ENCODE results near the gene PLXNA4. TPM values are rescaled to one million over a fixed set of nuclear protein-coding genes. Genes with fewer than 3 reads are reported as not detected.

The PLXNA4 gene
- total RNA-seq, 1 donor from 2014 or later = 16.2 TPM

GRCh38 chr7:132542895-132543294, 33.4 kb downstream of the PLXNA4 start:
- H3K27ac Mint-ChIP-seq (ENCODE audit: unreplicated experiment) = no peak overlapping the region
- H3K4me1 Mint-ChIP-seq (ENCODE audit: low read depth, unreplicated experiment) = peaks cover 4% of the 10 kb centered on the region
- TF ChIP-seq CTCF (IDR thresholded peaks at IDR 0.05; ENCODE audit: partially characterized antibody, unreplicated experiment) = no peak
- H3K27me3 Mint-ChIP-seq (ENCODE audit: unreplicated experiment) = peaks cover 1% of the 10 kb centered on the region
- H3K9me3 Mint-ChIP-seq (ENCODE audit: unreplicated experiment) = no peaks in the 10 kb centered on the region
- no peak overlapping the region for H3K4me3 Mint-ChIP-seq (ENCODE audit: unreplicated experiment)
- no peak for DNase-seq
- peaks cover 6% of the 10 kb centered on the region for H3K36me3 Mint-ChIP-seq (ENCODE audit: unreplicated experiment)

DNA sequence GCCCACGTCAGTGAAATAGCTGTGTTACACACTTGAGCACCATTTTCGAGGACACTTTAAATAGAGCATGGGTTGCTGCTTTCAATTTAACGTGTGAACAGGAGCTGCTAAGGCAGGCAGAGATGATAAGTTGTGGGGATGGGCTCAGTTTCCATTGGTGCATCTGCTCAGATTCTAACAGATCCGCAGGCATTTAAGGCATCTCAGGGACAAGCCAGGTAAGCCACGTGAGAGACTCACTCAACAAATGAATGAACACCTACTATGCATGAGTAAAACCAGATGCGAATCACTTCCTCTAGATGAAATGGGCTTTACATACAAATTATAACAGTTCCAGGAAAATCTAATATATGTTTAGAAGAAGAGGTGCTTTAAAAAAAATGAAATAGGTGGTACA, 34.6 kb downstream of the PLXNA4 start:
- H3K27ac Mint-ChIP-seq (ENCODE audit: unreplicated experiment) = no peak overlapping the region

DNA sequence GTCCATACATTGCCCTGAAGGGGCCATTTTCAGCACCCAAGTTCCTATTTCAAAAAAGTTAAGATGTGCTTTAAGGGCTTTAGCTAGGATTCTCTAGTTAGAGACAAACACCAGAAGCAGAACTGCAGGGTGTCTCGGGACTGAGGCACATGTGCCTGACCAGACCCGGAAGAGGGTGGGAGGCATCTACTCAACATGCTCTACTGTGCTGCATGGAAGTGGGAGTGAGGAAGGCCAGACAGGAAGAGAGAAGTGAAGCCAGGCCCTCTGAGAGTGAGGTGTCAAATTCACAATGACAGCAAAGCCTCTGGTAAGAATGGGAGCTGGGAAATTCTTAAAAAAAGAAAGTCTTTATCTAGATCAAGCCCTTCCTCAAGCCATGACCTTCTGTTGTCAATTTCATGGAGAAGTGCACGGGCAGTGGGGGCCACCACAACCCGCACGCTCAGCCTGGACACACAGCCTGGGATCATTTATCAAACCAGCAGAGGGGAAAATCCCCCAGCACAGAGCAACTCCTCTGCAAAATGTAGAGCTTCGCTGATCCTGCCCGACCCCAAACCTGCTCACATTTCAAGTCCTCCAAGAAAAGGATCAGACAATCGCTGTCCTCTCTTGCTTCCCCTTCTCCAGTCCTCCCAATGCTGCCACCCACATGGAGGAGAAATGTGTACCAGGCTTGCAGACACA, 38.7 kb downstream of the PLXNA4 start:
- TF ChIP-seq CTCF (IDR thresholded peaks at IDR 0.05; ENCODE audit: partially characterized antibody, unreplicated experiment) = no peak
- Mint-ChIP-seq H3K27me3 (ENCODE audit: unreplicated experiment) (peaks cover 2% of the 10 kb centered on the region), H3K27ac (ENCODE audit: unreplicated experiment) (no peak overlapping the region), H3K4me3 (ENCODE audit: unreplicated experiment) (no peak overlapping the region), H3K4me1 (ENCODE audit: low read depth, unreplicated experiment) (no peaks in the 10 kb centered on the region), H3K9me3 (ENCODE audit: unreplicated experiment) (no peaks in the 10 kb centered on the region), H3K36me3 (ENCODE audit: unreplicated experiment) (peaks cover 6% of the 10 kb centered on the region)
- DNase-seq = no peak

More for the DNA sequence above, 34.6 kb downstream of the PLXNA4 start:
- Mint-ChIP-seq H3K4me3 (ENCODE audit: unreplicated experiment) (no peak overlapping the region), H3K4me1 (ENCODE audit: low read depth, unreplicated experiment) (peaks cover 2% of the 10 kb centered on the region), H3K27me3 (ENCODE audit: unreplicated experiment) (peaks cover 2% of the 10 kb centered on the region), H3K9me3 (ENCODE audit: unreplicated experiment) (no peaks in the 10 kb centered on the region), H3K36me3 (ENCODE audit: unreplicated experiment) (peaks cover 6% of the 10 kb centered on the region)
- no peak for DNase-seq
- no peak for TF ChIP-seq CTCF (IDR thresholded peaks at IDR 0.05; ENCODE audit: partially characterized antibody, unreplicated experiment)

DNA sequence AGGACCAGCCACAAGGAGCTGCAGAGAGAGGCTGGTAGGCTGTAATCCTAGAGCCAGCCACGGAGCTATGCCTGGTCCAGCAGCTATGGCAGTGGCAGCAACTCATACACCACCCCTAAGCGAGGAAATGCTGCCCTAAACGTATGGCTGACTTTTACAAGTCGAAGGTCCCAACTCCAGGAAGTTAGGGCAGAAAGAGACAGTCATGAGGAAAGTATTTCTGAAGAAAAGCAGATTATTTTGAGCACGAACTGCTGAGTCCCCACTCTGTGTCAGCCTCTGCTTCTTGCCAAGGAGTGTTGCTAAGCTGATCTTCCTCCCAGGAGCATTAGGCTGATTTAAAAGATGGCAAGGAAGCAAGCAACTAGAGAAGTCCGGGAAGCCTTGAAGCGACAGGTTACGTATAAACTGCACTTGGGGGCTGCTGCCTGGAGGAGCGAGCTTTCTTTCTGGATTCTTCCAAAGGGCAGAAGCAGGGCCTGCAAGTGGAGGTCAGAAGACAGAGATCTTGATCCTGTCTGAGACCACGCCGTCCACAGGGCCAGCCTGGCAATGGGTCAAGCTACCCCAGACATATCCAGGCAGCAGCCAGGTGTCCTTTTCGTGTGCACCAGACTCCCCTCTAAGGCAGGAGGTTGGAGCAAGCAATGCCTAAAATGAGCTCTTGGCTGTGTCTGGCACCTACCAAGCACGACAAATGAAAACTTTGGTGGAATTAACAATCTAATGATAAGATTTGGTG, 39.4 kb downstream of the PLXNA4 start:
- no peak overlapping the region for H3K4me3 Mint-ChIP-seq (ENCODE audit: unreplicated experiment)
- peaks cover 2% of the 10 kb centered on the region for H3K27me3 Mint-ChIP-seq (ENCODE audit: unreplicated experiment)
- DNase-seq = no peak
- peaks cover 6% of the 10 kb centered on the region for H3K36me3 Mint-ChIP-seq (ENCODE audit: unreplicated experiment)
- H3K4me1 Mint-ChIP-seq (ENCODE audit: low read depth, unreplicated experiment) = no peaks in the 10 kb centered on the region
- H3K9me3 Mint-ChIP-seq (ENCODE audit: unreplicated experiment) = no peaks in the 10 kb centered on the region
- no peak for TF ChIP-seq CTCF (IDR thresholded peaks at IDR 0.05; ENCODE audit: partially characterized antibody, unreplicated experiment)
- no peak overlapping the region for H3K27ac Mint-ChIP-seq (ENCODE audit: unreplicated experiment)

DNA sequence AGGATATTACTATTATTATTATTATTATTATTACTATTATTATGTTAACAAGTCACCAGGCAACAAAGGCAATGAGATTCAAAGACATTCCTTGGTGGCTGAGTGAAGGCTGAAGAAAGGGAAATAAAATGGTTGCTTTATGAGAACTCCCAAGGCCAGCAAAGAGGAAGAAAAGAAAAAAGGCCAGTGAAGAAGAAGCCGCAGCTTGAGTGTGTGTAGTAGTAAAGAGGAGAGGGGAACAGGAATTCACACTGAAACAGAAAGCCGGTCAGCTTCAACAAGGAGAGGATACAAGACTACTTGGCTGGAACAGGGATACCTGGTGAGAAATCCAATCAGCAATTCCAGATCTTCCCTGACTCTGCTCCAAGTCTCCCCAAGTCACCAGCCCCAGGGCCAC, 42.4 kb downstream of the PLXNA4 start:
- Mint-ChIP-seq H3K4me1 (ENCODE audit: low read depth, unreplicated experiment) (no peaks in the 10 kb centered on the region), H3K9me3 (ENCODE audit: unreplicated experiment) (no peaks in the 10 kb centered on the region), H3K27me3 (ENCODE audit: unreplicated experiment) (peaks cover 2% of the 10 kb centered on the region), H3K27ac (ENCODE audit: unreplicated experiment) (no peak overlapping the region), H3K4me3 (ENCODE audit: unreplicated experiment) (no peak overlapping the region), H3K36me3 (ENCODE audit: unreplicated experiment) (peaks cover 3% of the 10 kb centered on the region)
- TF ChIP-seq CTCF (IDR thresholded peaks at IDR 0.05; ENCODE audit: partially characterized antibody, unreplicated experiment) = no peak
- DNase-seq = no peak
